ENCODE results near the gene LRCOL1. TPM values are rescaled to one million over a fixed set of nuclear protein-coding genes. Genes with fewer than 3 reads are reported as not detected.

LRCOL1 gene
- total RNA-seq, 1 donor from 2014 or later: not detected

GRCh38 chr12:132588821-132589669 is 21.3 kb downstream of the LRCOL1 start:
- Histone ChIP-seq H3K4me3 (no peak overlapping the region), H3K4me1 (peaks cover 7% of the 10 kb centered on the region), H3K9me3 (replicated peaks) (peaks cover 4% of the 10 kb centered on the region), H3K27ac (replicated peaks) (no peak overlapping the region), H3K27me3 (ENCODE audit: low read depth) (peaks cover 26% of the 10 kb centered on the region), H3K36me3 (no peaks in the 10 kb centered on the region)
- no peak for TF ChIP-seq CTCF (IDR thresholded peaks at IDR 0.05; ENCODE audit: borderline replicate concordance)
- no peak for DNase-seq
- intact Hi-C loops (cut with micrococcal nuclease): no loop called here

- Histone ChIP-seq H3K36me3 (no peaks in the 10 kb centered on the region), H3K27me3 (ENCODE audit: low read depth) (peaks cover 20% of the 10 kb centered on the region), H3K27ac (replicated peaks) (no peak overlapping the region), H3K4me3 (no peak overlapping the region), H3K4me1 (no peaks in the 10 kb centered on the region), H3K9me3 (replicated peaks) (peaks cover 4% of the 10 kb centered on the region)
- TF ChIP-seq CTCF (IDR thresholded peaks at IDR 0.05; ENCODE audit: borderline replicate concordance): no peak
- intact Hi-C loops (cut with micrococcal nuclease): no loop called here
- DNase-seq: no peak
Observed at GRCh38 chr12:132588319-132588718, 22.1 kb downstream of the LRCOL1 start.

DNA sequence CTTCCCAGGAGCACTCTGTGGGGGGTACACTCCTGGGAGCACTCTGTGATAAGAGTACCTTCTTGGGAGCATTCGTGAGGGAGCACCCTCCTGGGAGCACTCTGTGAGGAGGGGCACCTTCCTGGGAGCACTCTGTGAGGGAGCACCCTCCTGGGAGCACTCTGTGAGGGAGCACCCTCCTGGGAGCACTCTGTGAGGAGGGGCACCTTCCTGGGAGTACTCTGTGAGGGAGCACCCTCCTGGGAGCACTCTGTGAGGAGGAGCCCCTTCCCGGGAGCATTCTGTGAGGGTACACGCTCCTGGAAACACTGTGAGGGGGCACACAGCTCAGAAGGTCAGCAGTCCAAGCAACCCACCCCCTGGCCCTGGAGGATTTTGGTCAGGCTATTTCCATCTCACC is 22.6 kb downstream of the LRCOL1 start:
- Histone ChIP-seq H3K9me3 (replicated peaks) (peaks cover 4% of the 10 kb centered on the region), H3K27ac (replicated peaks) (no peak overlapping the region), H3K4me3 (no peak overlapping the region), H3K36me3 (no peaks in the 10 kb centered on the region), H3K27me3 (ENCODE audit: low read depth) (peaks cover 15% of the 10 kb centered on the region), H3K4me1 (no peaks in the 10 kb centered on the region)
- no peak for TF ChIP-seq CTCF (IDR thresholded peaks at IDR 0.05; ENCODE audit: borderline replicate concordance)
- intact Hi-C loops (cut with micrococcal nuclease): no loop called here
- no peak for DNase-seq

DNA sequence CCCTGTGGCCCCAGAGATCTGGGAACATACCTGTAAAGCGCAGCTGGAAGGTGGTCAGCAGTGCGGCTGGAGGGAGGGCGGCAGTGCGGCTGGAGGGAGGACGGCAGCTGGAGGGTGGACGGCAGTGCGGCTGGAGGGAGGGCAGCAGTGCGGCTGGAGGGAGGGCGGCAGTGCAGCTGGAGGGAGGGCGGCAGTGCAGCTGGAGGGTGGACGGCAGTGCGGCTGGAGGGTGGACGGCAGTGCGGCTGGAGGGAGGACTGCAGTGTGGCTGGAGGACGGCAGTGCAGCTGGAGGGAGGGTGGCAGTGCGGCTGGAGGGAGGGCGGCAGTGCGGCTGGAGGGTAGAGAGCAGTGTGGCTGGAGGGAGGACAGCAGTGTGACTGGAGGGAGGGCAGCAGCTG is 23.5 kb downstream of the LRCOL1 start:
- Histone ChIP-seq H3K4me1 (peaks cover 4% of the 10 kb centered on the region), H3K9me3 (replicated peaks) (peaks cover 4% of the 10 kb centered on the region), H3K27ac (replicated peaks) (no peak overlapping the region), H3K27me3 (ENCODE audit: low read depth) (peaks cover 7% of the 10 kb centered on the region), H3K36me3 (no peaks in the 10 kb centered on the region), H3K4me3 (no peak overlapping the region)
- no peak for TF ChIP-seq CTCF (IDR thresholded peaks at IDR 0.05; ENCODE audit: borderline replicate concordance)
- intact Hi-C loops (cut with micrococcal nuclease): no loop called here
- no peak for DNase-seq

- DNase-seq: no peak
- Histone ChIP-seq H3K9me3 (replicated peaks) (peaks cover 4% of the 10 kb centered on the region), H3K27ac (replicated peaks) (no peak overlapping the region), H3K36me3 (peaks cover 13% of the 10 kb centered on the region), H3K4me3 (no peak overlapping the region), H3K4me1 (peaks cover 4% of the 10 kb centered on the region), H3K27me3 (ENCODE audit: low read depth) (no peaks in the 10 kb centered on the region)
- no peak for TF ChIP-seq CTCF (IDR thresholded peaks at IDR 0.05; ENCODE audit: borderline replicate concordance)
- intact Hi-C loops (cut with micrococcal nuclease): no loop called here
Observed at GRCh38 chr12:132585177-132585576, 25.2 kb downstream of the LRCOL1 start.
